Measurements from ENCODE around the gene NFKB1. TPM values are rescaled to one million over a fixed set of nuclear protein-coding genes. Genes with fewer than 3 reads are reported as not detected.

Gene NFKB1
- total RNA-seq, 4 donors from 2014 or later: 31.6 to 42.1 (median 39.7) TPM

DNA sequence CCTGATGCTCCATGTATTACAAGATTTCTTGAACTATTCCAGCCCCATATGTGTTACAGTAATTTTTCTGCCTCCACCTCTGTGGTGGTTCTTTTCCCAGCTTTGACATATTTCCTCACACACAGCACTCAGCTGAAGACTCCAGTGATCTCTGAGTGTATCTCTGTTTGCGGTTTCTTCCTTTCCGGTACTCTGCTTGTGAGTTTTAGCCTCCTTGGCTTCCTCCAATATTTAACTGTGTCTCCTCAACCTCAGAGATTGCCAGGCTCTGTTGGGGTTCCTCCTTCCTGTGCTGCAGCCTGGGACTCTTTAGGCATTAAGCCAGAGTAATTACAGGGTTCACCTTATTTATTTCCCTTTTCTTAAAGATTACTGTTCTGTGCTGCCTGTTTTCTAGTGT lies 73.2 kb downstream of the NFKB1 start:
- Histone ChIP-seq H3K9me3 (no peaks in the 10 kb centered on the region), H3K27me3 (no peaks in the 10 kb centered on the region), H3K27ac (replicated peaks in 1 of 4) (no peak overlapping the region), H3K4me1 (peaks cover 0 to 15% (median 7%) of the 10 kb centered on the region in 4 donors), H3K4me3 (no peak overlapping the region), H3K36me3 (peaks cover 0 to 27% (median 21%) of the 10 kb centered on the region in 4 donors)
- DNase-seq (ENCODE audit: extremely low spot score): no peak
- intact Hi-C loops (cut with DNase I): no loop called here
- 69% methylated on average over 2 of the region's 2 CpGs for WGBS
- TF ChIP-seq POLR2A (IDR thresholded peaks at IDR 0.05; ENCODE audit: low read depth): no peak
- no peak for TF ChIP-seq POLR2AphosphoS5 (IDR thresholded peaks at IDR 0.05)
- TF ChIP-seq EP300 (IDR thresholded peaks at IDR 0.05): no peak
- TF ChIP-seq CTCF (IDR thresholded peaks at IDR 0.05): no peak

DNA sequence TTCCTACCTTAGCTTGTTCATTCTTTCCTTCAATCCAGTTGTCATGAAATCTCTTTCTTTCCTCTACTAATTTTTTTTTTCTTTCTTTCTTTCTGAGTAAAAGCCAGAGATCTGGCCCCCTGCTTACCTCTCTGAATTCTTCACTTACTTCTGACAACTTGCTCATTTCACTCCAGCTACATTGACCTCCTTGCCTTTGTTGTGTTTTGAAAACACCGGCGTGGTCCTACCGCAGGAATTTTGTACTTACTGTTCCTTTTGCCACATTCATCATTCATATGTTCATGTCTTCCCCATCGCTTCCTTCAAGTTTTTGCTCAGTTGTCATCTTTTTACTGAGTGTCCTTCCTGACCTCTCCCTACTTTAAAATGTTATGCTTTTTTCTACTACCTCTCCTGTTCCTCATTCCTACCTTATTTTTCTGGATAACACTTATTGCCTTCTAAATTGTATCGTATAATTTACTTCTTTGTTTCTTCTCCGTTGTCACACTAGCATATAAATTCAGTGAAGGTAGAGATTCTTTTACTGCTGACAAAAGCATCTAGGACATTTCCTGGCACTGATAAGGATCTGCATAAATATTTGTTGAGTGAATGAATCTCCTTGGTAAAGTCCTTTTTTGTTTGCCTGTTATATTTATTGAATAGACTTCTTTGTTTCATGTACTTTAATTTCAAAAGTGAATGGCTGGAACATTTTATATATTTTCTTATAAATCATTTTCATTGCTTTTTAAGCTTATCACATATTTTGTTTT lies 74.4 kb downstream of the NFKB1 start:
- H3K27ac ChIP-seq (replicated peaks in 1 of 4): no peak overlapping the region

GRCh38 chr4:102578270-102578669 lies 77.1 kb downstream of the NFKB1 start:
- Histone ChIP-seq H3K36me3 (peaks cover 15 to 64% (median 48%) of the 10 kb centered on the region in 4 donors), H3K27ac (replicated peaks in 1 of 4) (no peak overlapping the region), H3K27me3 (no peaks in the 10 kb centered on the region), H3K9me3 (no peaks in the 10 kb centered on the region), H3K4me1 (peaks cover 0 to 15% (median 7%) of the 10 kb centered on the region in 4 donors), H3K4me3 (no peak overlapping the region)
- WGBS: 89% methylated on average over 3 of the region's 3 CpGs
- intact Hi-C loops (cut with DNase I): no loop called here
- TF ChIP-seq CTCF (IDR thresholded peaks at IDR 0.05): no peak
- no peak for TF ChIP-seq POLR2A (IDR thresholded peaks at IDR 0.05; ENCODE audit: low read depth)
- TF ChIP-seq POLR2AphosphoS5 (IDR thresholded peaks at IDR 0.05): no peak
- no peak for DNase-seq (ENCODE audit: extremely low spot score)

More for the DNA sequence above, 74.4 kb downstream of the NFKB1 start:
- no peak overlapping the region for H3K4me3 ChIP-seq
- intact Hi-C loops (cut with DNase I): no loop called here
- no peaks in the 10 kb centered on the region for H3K27me3 ChIP-seq
- no peak for DNase-seq (ENCODE audit: extremely low spot score)
- TF ChIP-seq POLR2A (IDR thresholded peaks at IDR 0.05; ENCODE audit: low read depth) (no peak), CTCF (IDR thresholded peaks at IDR 0.05) (no peak), EP300 (IDR thresholded peaks at IDR 0.05) (no peak), POLR2AphosphoS5 (IDR thresholded peaks at IDR 0.05) (no peak)
- H3K4me1 ChIP-seq: peaks cover 0 to 15% (median 7%) of the 10 kb centered on the region in 4 donors
- peaks cover 5 to 38% (median 29%) of the 10 kb centered on the region in 4 donors for H3K36me3 ChIP-seq
- WGBS: 83% methylated on average over 6 of the region's 6 CpGs
- no peaks in the 10 kb centered on the region for H3K9me3 ChIP-seq

DNA sequence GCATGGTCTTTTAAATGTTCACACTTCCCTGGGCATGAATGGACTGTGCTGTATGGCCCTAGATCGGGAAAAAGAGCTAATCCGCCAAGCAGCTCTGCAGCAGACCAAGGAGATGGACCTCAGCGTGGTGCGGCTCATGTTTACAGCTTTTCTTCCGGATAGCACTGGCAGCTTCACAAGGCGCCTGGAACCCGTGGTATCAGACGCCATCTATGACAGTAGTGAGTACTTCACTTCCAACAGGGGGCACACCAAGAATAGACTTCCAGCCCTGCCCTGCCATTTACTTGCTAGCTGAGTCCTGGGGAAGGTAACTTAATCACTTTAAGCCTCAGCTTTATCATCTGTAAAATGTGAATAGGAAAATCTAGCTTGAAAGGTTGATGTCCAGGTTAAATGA lies 77.7 kb downstream of the NFKB1 start:
- no peak for DNase-seq (ENCODE audit: extremely low spot score)
- Histone ChIP-seq H3K27me3 (no peaks in the 10 kb centered on the region), H3K9me3 (no peaks in the 10 kb centered on the region), H3K36me3 (peaks cover 19 to 70% (median 51%) of the 10 kb centered on the region in 4 donors), H3K4me1 (peaks cover 0 to 15% (median 7%) of the 10 kb centered on the region in 4 donors), H3K27ac (replicated peaks in 1 of 4) (no peak overlapping the region), H3K4me3 (no peak overlapping the region)
- intact Hi-C loops (cut with DNase I): no loop called here
- 83% methylated on average over 8 of the region's 8 CpGs for WGBS
- TF ChIP-seq POLR2A (IDR thresholded peaks at IDR 0.05; ENCODE audit: low read depth) (no peak), EP300 (IDR thresholded peaks at IDR 0.05) (no peak), POLR2AphosphoS5 (IDR thresholded peaks at IDR 0.05) (no peak), CTCF (IDR thresholded peaks at IDR 0.05) (no peak)

Measured in esophagus muscularis mucosa (tissue), 4 donors.